ENCODE data around the gene BACH1.
"Not testable (repeated sequence)": the region's sequence is repeated elsewhere in the genome, so short reads cannot be mapped to it uniquely, and the experiment has no call there.

The BACH1 gene

DNA sequence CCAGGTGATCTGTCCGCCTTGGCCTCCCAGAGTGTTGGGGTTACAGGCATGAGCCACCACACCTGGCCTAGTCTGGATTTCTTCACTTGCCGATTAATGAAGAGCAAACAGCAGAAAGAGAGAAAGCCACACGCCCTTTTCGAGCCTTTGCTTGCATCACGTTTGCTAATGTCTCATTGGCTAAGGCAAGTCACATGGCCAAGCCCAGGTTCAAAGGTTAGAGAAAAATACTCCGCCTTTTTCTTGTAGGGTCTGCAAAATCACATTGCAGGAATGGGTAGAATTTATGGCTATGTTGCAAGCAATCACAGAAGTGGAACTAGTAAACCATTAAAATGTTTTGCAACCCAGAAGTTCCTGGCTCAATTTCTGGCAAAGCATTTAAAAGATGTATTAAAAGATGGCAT is 26.8 kb upstream of the BACH1 start:
- TF ChIP-seq POLR2A (IDR thresholded peaks at IDR 0.05; ENCODE audit: low read length) (no peak), GATA1 (IDR thresholded peaks at IDR 0.05; ENCODE audit: low read depth, low read length) (no peak)
- DNase-seq, result no peak

GRCh38 chr21:29277442-29277841 is 21.3 kb upstream of the BACH1 start:
- no peak for TF ChIP-seq GATA1 (IDR thresholded peaks at IDR 0.05; ENCODE audit: low read depth, low read length)
- no peak for DNase-seq

GRCh38 chr21:29279558-29279957 is 19.2 kb upstream of the BACH1 start:
- TF ChIP-seq GATA1 (IDR thresholded peaks at IDR 0.05; ENCODE audit: low read depth, low read length) (no peak), POLR2A (IDR thresholded peaks at IDR 0.05; ENCODE audit: low read length) (no peak)
- no peak for DNase-seq

DNA sequence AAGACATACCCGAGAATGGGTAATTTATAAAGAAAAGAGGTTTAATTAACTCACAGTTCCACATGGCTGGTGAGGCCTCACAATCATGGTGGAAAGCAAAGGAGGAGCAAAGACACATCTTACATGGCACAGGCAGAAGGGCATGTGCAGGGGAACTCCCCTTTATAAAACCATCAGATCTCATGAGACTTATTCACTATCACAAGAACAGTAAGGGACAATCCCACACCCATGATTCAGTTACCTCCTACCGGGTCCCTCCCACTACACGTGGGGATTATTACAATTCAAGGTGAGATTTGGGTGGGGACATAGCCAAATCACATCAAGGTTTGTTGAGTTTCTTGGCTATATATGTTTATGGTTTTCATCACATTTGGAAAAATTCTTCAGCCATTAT is 16.9 kb upstream of the BACH1 start:
- DNase-seq, result not testable (repeated sequence)

DNA sequence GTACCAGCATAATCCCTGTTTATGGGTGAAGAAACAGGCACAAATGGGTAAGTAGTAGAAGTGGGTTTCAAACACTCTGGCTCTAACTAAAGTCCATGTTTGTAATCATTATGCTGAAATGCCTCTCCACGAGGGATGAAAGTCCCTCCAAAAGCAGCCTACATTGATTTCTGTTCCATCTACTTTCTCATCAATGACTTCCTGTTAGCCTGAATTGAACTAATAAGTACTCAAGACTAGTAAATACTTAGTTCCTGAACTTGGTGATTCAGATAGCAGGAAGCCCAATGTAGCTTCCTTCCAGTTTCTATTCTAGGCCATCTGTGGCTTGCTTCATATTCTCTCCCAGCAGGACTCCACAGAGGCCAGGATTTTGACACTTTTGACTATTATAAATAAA is 11.3 kb upstream of the BACH1 start:
- no peak for TF ChIP-seq GATA1 (IDR thresholded peaks at IDR 0.05; ENCODE audit: low read depth, low read length)
- no peak for TF ChIP-seq POLR2A (IDR thresholded peaks at IDR 0.05; ENCODE audit: low read length)

GRCh38 chr21:29288239-29288638 is 10.5 kb upstream of the BACH1 start:
- DNase-seq, result no peak
- no peak for TF ChIP-seq POLR2A (IDR thresholded peaks at IDR 0.05; ENCODE audit: low read length)
- no peak for TF ChIP-seq GATA1 (IDR thresholded peaks at IDR 0.05; ENCODE audit: low read depth, low read length)

More for the DNA sequence above, 11.3 kb upstream of the BACH1 start:
- no peak for DNase-seq

GRCh38 chr21:29289317-29289716 is 9.4 kb upstream of the BACH1 start:
- DNase-seq, result peak; percentile 16 to 29
- TF ChIP-seq GATA1 (IDR thresholded peaks at IDR 0.05; ENCODE audit: low read depth, low read length) (no peak), POLR2A (IDR thresholded peaks at IDR 0.05; ENCODE audit: low read length) (no peak)

GRCh38 chr21:29290240-29290639 is 8.5 kb upstream of the BACH1 start:
- peak in 1 of 2 experiments; percentile 14 for DNase-seq
- TF ChIP-seq GATA1 (IDR thresholded peaks at IDR 0.05; ENCODE audit: low read depth, low read length) (no peak), POLR2A (IDR thresholded peaks at IDR 0.05; ENCODE audit: low read length) (no peak)

- DNase-seq, result no peak
- TF ChIP-seq GATA1 (IDR thresholded peaks at IDR 0.05; ENCODE audit: low read depth, low read length), result no peak
- no peak for TF ChIP-seq POLR2A (IDR thresholded peaks at IDR 0.05; ENCODE audit: low read length)
Observed at GRCh38 chr21:29293495-29293894, 5.2 kb upstream of the BACH1 start.

GRCh38 chr21:29295066-29295650 is 3.6 kb upstream of the BACH1 start:
- no peak for TF ChIP-seq GATA1 (IDR thresholded peaks at IDR 0.05; ENCODE audit: low read depth, low read length)
- no peak for TF ChIP-seq POLR2A (IDR thresholded peaks at IDR 0.05; ENCODE audit: low read length)
- DNase-seq, result no peak

- TF ChIP-seq POLR2A (IDR thresholded peaks at IDR 0.05; ENCODE audit: low read length), result no peak
- no peak for TF ChIP-seq GATA1 (IDR thresholded peaks at IDR 0.05; ENCODE audit: low read depth, low read length)
- DNase-seq, result no peak
Observed at GRCh38 chr21:29296446-29296845, 2.3 kb upstream of the BACH1 start.

DNA sequence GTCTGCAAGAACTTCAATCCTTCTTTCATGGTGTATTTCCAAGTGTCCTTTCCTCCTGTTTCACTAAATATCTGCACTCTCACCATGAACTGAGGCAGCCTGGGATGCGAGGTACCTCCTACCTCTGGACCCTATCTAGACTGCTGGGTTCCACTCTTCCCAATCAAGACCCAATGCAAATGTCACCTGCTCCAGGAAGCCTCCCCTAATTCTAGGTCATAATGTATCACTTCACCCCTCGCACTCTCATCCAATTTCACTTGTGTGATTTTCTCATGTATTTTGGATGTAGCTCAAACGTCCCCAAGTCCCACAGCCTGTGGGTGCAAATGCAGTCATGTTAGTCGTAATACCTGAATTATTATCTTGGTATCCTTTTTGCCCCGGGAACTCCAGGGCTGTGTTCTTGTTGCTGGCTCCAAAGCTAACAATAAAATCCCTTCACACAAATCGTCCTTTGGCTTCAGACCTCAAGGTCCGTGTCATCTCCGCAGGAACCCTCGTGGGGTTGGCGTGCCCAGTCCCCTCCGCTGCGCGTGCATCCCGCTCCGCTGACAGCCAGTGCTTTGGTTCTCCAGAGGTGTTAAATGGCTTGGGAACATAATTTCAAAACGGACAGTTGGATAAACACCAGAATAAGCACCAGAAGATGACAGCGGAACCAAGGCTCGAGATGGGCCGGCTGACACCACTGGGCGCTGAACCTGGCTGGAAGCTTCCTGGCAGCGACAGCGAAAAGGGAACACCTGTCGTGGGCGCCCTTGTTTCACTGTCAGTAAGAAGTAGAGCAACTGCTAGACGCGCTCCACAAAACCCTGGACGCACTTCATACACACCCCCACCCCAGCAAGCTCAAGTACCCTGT is 1.0 kb upstream of the BACH1 start:
- no peak for DNase-seq
- TF ChIP-seq GATA1 (IDR thresholded peaks at IDR 0.05; ENCODE audit: low read depth, low read length), result no peak
- TF ChIP-seq POLR2A (IDR thresholded peaks at IDR 0.05; ENCODE audit: low read length), result no peak

DNA sequence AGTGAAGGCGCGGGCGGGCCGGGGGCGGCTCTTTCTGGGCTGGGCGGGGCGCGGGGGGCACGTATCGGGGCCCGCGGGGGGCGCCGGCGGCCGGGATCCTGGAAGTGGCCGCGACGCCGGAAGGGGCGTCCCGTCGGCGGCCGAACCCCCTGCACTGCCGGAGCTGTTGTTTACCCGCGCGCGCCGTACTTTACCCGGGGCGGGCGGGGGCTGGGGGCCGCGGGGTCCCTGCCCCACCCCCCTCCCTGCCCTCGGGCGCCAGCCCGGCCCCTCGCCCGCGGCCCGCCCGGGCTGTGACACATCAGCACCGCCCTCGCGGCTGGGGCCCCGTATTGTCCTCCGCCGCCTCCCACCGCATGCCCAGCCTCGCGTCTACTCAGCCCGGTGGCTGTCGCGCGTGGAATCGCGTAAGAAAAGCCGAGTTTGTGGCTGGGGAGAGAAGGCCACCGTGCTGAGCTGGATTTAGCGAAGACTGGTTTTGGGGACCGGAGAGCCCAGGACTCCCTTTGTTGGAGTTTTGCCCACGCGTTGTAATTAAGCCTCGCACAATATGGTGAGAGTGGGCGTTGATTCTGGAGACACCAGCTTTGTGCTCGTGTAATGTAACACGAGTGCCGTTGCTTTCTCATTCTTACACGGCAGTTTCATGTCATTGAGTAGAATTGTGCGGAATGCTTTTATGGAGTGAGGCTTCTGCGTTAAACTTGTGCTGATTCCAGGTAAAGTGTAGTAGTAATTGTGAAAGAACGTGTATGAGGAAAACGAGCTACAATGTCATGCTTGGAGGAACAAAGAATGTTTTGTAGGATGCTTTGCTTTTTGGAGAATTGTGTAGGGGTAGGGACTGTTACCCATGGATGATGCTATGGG is 559 bp downstream of the BACH1 start:
- TF ChIP-seq GATA1 (IDR thresholded peaks at IDR 0.05; ENCODE audit: low read depth, low read length) (no peak), POLR2A (IDR thresholded peaks at IDR 0.05; ENCODE audit: low read length) (peak; percentile 18)
- peak; percentile 81 to 90 for DNase-seq

All from erythroblast (primary cell).